ENCODE data around the gene ABCD1.

- TF ChIP-seq, protein P1, sequence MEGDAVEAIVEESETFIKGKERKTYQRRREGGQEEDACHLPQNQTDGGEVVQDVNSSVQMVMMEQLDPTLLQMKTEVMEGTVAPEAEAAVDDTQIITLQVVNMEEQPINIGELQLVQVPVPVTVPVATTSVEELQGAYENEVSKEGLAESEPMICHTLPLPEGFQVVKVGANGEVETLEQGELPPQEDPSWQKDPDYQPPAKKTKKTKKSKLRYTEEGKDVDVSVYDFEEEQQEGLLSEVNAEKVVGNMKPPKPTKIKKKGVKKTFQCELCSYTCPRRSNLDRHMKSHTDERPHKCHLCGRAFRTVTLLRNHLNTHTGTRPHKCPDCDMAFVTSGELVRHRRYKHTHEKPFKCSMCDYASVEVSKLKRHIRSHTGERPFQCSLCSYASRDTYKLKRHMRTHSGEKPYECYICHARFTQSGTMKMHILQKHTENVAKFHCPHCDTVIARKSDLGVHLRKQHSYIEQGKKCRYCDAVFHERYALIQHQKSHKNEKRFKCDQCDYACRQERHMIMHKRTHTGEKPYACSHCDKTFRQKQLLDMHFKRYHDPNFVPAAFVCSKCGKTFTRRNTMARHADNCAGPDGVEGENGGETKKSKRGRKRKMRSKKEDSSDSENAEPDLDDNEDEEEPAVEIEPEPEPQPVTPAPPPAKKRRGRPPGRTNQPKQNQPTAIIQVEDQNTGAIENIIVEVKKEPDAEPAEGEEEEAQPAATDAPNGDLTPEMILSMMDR (IDR thresholded peaks at IDR 0.05) = no peak
- TF ChIP-seq POLR2A (IDR thresholded peaks at IDR 0.05) = no peak
Measured at GRCh38 chrX:153728095-153728494, 3.4 kb downstream of the ABCD1 start.

Data from uterus (tissue), 2 donors.